PC-3 (cell line): ENCODE results near the gene SPRR5. TPM values are rescaled to one million over a fixed set of nuclear protein-coding genes. Genes with fewer than 3 reads are reported as not detected.
A peak's percentile ranks its signal among the peaks of the same experiment; 100 is the strongest.

Source experiments
- ATAC-seq: fragments of 200-7000 bp; cut with Tn5 transposase; 2 replicates; pipeline ENCODE4 v1.9.1; 2020; ENCODE audit warnings: mild to moderate bottlenecking, moderate library complexity
- BruUV-seq: library from RNA; stranded (reverse); fragments of 400-500 nt; replicated peaks from 2 replicates; lab custom pipeline; 2021; lab: Mats Ljungman, UMichigan
- CTCF ChIA-PET: fragments of 300-600 bp; sonication (Branson Sonifier 250); formaldehyde crosslinking; loops from one replicate; lab custom pipeline; 2022; ENCODE audit warnings: antibody characterized with exemption; lab: Charles Lee
- POLR2A ChIA-PET: fragments of 300-600 bp; sonication (Branson Sonifier 250); formaldehyde crosslinking; loops from one replicate; lab custom pipeline; 2022; ENCODE audit warnings: antibody characterized with exemption; ENCODE audit not compliant: unreplicated experiment; lab: Charles Lee
- DNase-seq: peaks from one replicate; pipeline ENCODE4 v3.0.0-alpha.2; 2015
- H2AFZ ChIP-seq: fragments of 300-600 bp; sonication (generic); 2 replicates; pipeline ENCODE4 v1.6.0; 2016; ENCODE audit warnings: antibody characterized with exemption, low read length
- H3F3A ChIP-seq: fragments of 300-600 bp; sonication (generic); one replicate; pipeline ENCODE4 v1.6.0; 2017; ENCODE audit warnings: antibody characterized with exemption, low read length, control low read depth, mild to moderate bottlenecking; ENCODE audit not compliant: unreplicated experiment
- H3K27ac ChIP-seq: fragments of 300-600 bp; sonication (generic); 2 replicates; pipeline ENCODE4 v1.5.1; 2016; ENCODE audit warnings: mild to moderate bottlenecking, low read length
- H3K27me3 ChIP-seq: fragments of 300-600 bp; sonication (generic); 2 replicates; pipeline ENCODE4 v1.6.1; 2016; ENCODE audit warnings: low read length, mixed read lengths
- H3K36me3 ChIP-seq: fragments of 300-600 bp; sonication (generic); 2 replicates; pipeline ENCODE4 v1.6.1; 2016; ENCODE audit warnings: low read depth, mixed run types, low read length, mixed read lengths
- H3K4me1 ChIP-seq: fragments of 300-600 bp; sonication (generic); 2 replicates; pipeline ENCODE4 v1.5.1; 2016; ENCODE audit warnings: low read length; ENCODE audit not compliant: insufficient read depth
- H3K4me2 ChIP-seq: fragments of 300-600 bp; sonication (generic); 2 replicates; pipeline ENCODE4 v1.6.0; 2016; ENCODE audit warnings: low read length
- H3K4me3 ChIP-seq: fragments of 300-600 bp; sonication (generic); 2 replicates; pipeline ENCODE4 v1.5.1; 2016; ENCODE audit warnings: mild to moderate bottlenecking, low read length, mixed read lengths
- H3K79me2 ChIP-seq: fragments of 300-600 bp; sonication (generic); 2 replicates; pipeline ENCODE4 v1.6.1; 2017; ENCODE audit warnings: low read length, mixed read lengths
- H3K9ac ChIP-seq: fragments of 300-600 bp; sonication (generic); 2 replicates; pipeline ENCODE4 v1.6.0; 2016; ENCODE audit warnings: mild to moderate bottlenecking, low read length
- H3K9me2 ChIP-seq: fragments of 300-600 bp; sonication (generic); replicated peaks from 2 replicates; pipeline ENCODE4 v1.6.1; 2016; ENCODE audit warnings: mixed run types, low read length, mixed read lengths
- H3K9me3 ChIP-seq: fragments of 300-600 bp; sonication (generic); 2 replicates; pipeline ENCODE4 v1.6.1; 2016; ENCODE audit warnings: low read length, mixed read lengths
- H4K20me1 ChIP-seq: fragments of 300-600 bp; sonication (generic); 2 replicates; pipeline ENCODE4 v1.6.1; 2016; ENCODE audit warnings: low read length, mixed read lengths
- CTCF ChIP-seq: fragments of 300-600 bp; sonication (generic); conservative IDR thresholded peaks from 2 replicates; pipeline ENCODE4 v1.5.1; 2017; ENCODE audit warnings: antibody characterized with exemption, low read depth, mild to moderate bottlenecking, low read length
- EZH2 ChIP-seq: fragments of 300-600 bp; sonication (generic); IDR thresholded peaks from one replicate; pipeline ENCODE4 v1.6.1; 2017; ENCODE audit warnings: antibody characterized with exemption, mild to moderate bottlenecking, low read length; ENCODE audit not compliant: unreplicated experiment
- EZH2phosphoT487 ChIP-seq: fragments of 300-600 bp; sonication (generic); IDR thresholded peaks from 2 replicates; pipeline ENCODE4 v1.6.1; 2018; ENCODE audit warnings: mild to moderate bottlenecking, antibody characterized with exemption, low read length, borderline replicate concordance
- intact Hi-C: fragments of 100-400 bp; cut with micrococcal nuclease; formaldehyde crosslinking; loops from 2 replicates; pipeline ENCODE4 v1.9.0; 2023
- total RNA-seq: library from RNA; depleted of rRNA; stranded (reverse); fragments of >200 nt; gene quantifications from 2 replicates; pipeline ENCODE4 v1.2.3, GENCODE V29; 2014

Gene SPRR5
- total RNA-seq, 1 experiment from 2014 or later = not detected

- CTCF ChIA-PET = no interaction called here
- no peaks in the 10 kb centered on the region for H3K79me2 ChIP-seq
- no peak overlapping the region for H2AFZ ChIP-seq
- no TSS peak for BruUV-seq
- no peak overlapping the region for H3K9ac ChIP-seq
- no peak overlapping the region for H3K4me3 ChIP-seq
- no peaks in the 10 kb centered on the region for H3K36me3 ChIP-seq
- H3K27ac ChIP-seq = no peak overlapping the region
- peak; percentile 30 for DNase-seq
- H3K9me3 ChIP-seq = no peaks in the 10 kb centered on the region
- no peaks in the 10 kb centered on the region for H3K9me2 ChIP-seq
- no peaks in the 10 kb centered on the region for H4K20me1 ChIP-seq
- POLR2A ChIA-PET = no interaction called here
- H3K4me2 ChIP-seq = no peak overlapping the region
- ATAC-seq = no peak
- no peaks in the 10 kb centered on the region for H3K4me1 ChIP-seq
- no peaks in the 10 kb centered on the region for H3F3A ChIP-seq
- TF ChIP-seq EZH2 (no peak), EZH2phosphoT487 (no peak), CTCF (no peak)
- intact Hi-C loops = no loop called here
- H3K27me3 ChIP-seq = 0 out of 2 replicates have a peak, but pooled peaks cover 2% of the 10 kb centered on the region
Observed at GRCh38 chr1:152933196-152933595, 13.8 kb upstream of the SPRR5 start.

- intact Hi-C loops = no loop called here
- Histone ChIP-seq H3K4me3 (no peak overlapping the region), H3K27me3 (peaks cover 10% of the 10 kb centered on the region; the same call in 1 of the 2 replicates), H3K4me1 (no peaks in the 10 kb centered on the region), H3K9ac (no peak overlapping the region), H3K9me3 (no peaks in the 10 kb centered on the region), H4K20me1 (no peaks in the 10 kb centered on the region), H2AFZ (no peak overlapping the region), H3K27ac (no peak overlapping the region), H3K9me2 (no peaks in the 10 kb centered on the region), H3K36me3 (no peaks in the 10 kb centered on the region), H3K79me2 (no peaks in the 10 kb centered on the region), H3F3A (no peaks in the 10 kb centered on the region), H3K4me2 (no peak overlapping the region)
- ChIA-PET POLR2A (no interaction called here), CTCF (no interaction called here)
- no TSS peak for BruUV-seq
- no peak for ATAC-seq
- no peak for DNase-seq
- no peak for TF ChIP-seq EZH2
- TF ChIP-seq EZH2phosphoT487 = no peak
- no peak for TF ChIP-seq CTCF
Observed at GRCh38 chr1:152940614-152941013, 6.4 kb upstream of the SPRR5 start.

- no peaks in the 10 kb centered on the region for H3K36me3 ChIP-seq
- no TSS peak for BruUV-seq
- no peak overlapping the region for H3K9ac ChIP-seq
- no peak overlapping the region for H2AFZ ChIP-seq
- no peaks in the 10 kb centered on the region for H3K9me2 ChIP-seq
- H4K20me1 ChIP-seq = no peaks in the 10 kb centered on the region
- DNase-seq = no peak
- no peaks in the 10 kb centered on the region for H3K4me1 ChIP-seq
- no peak overlapping the region for H3K27ac ChIP-seq
- peaks cover 10% of the 10 kb centered on the region; the same call in 1 of the 2 replicates for H3K27me3 ChIP-seq
- ChIA-PET CTCF (no interaction called here), POLR2A (no interaction called here)
- H3K4me2 ChIP-seq = no peak overlapping the region
- H3F3A ChIP-seq = no peaks in the 10 kb centered on the region
- no peak overlapping the region for H3K4me3 ChIP-seq
- no peak for TF ChIP-seq EZH2
- peak; percentile 42; the same call in 1 of the 2 replicates for TF ChIP-seq CTCF
- no peaks in the 10 kb centered on the region for H3K79me2 ChIP-seq
- intact Hi-C loops = no loop called here
- ATAC-seq = no peak
- H3K9me3 ChIP-seq = no peaks in the 10 kb centered on the region
Observed at GRCh38 chr1:152941037-152941711, 5.8 kb upstream of the SPRR5 start.
